Pancreas (tissue), 10 donors: ENCODE measurements around the gene EXTL1. TPM values are rescaled to one million over a fixed set of nuclear protein-coding genes. Genes with fewer than 3 reads are reported as not detected.
A peak's percentile ranks its signal among the peaks of the same experiment; 100 is the strongest.

Experiments
- ATAC-seq, 4 donors: fragments of 200-7000 bp; cut with Tn5 transposase; one replicate each; pipeline versions ENCODE4 v1.8.0 to v1.9.1; 2020; ENCODE audit warnings: mild to moderate bottlenecking in 4 of 4, moderate library complexity in 4 of 4
- DNase-seq, 6 donors: peaks; one replicate each; pipeline ENCODE4 v3.0.0-alpha.2; 2020
- FAIRE-seq: peaks from 2 replicates; lab custom pipeline; 2012; peaks lifted over from hg19 to GRCh38; lab: Jason Lieb, UNC
- H3K27ac ChIP-seq, 4 donors: fragments of 200-600 bp; sonication (generic); 1 replicate in 3 of 4; 2 replicates in 1 of 4; pipeline versions ENCODE4 v1.5.0 to v1.8.0; 2020
- H3K27me3 ChIP-seq, 4 donors: fragments of 200-600 bp; one replicate each; pipeline ENCODE4 v1.8.0; 2021
- H3K36me3 ChIP-seq, 3 donors: fragments of 200-600 bp; sonication (generic) in 1 of 3; one replicate each; pipeline versions ENCODE4 v1.5.0 to v1.8.0; 2020 to 2021
- H3K4me1 ChIP-seq, 3 donors: fragments of 200-600 bp; one replicate each; pipeline ENCODE4 v1.8.0; 2021
- H3K4me3 ChIP-seq, 4 donors: fragments of 200-600 bp; sonication (generic) in 2 of 4; one replicate each; pipeline versions ENCODE4 v1.5.0 to v1.8.0; 2020 to 2021
- H3K9me3 ChIP-seq, 4 donors: fragments of 200-600 bp; one replicate each; pipeline ENCODE4 v1.8.0; 2021
- WGBS, 2 donors: extraction: QIAGEN DNeasy Blood & Tissue Kit; methylation state at CpG; one replicate each; pipeline ENCODE4 v1.1.7; 2013; 5-methylcytosine and 5-hydroxymethylcytosine counted together
- intact Hi-C, 3 donors: fragments of 100-400 bp; cut with DNase I; formaldehyde crosslinking; loops; one replicate each; pipeline versions ENCODE4 v1.11.1 to v1.14.2; 2022
- polyA plus RNA-seq, 2 donors: library from polyadenylated mRNA; stranded (reverse); fragments of 200-250 nt; gene quantifications; one replicate each; pipeline ENCODE4 v1.2.3, GENCODE V29; 2013
- total RNA-seq, 6 donors: library from RNA; stranded (reverse); fragmentation: NEBNext Ultra II Directional in 4 of 6; extraction: Animal tissue kit (Norgen Biotek cat#: 25700) in 4 of 6; gene quantifications; one replicate each; pipeline versions ENCODE4 v1.2.1 to v1.2.4, GENCODE V29; 2021 to 2023
- TF ChIP-seq, protein P1 (sequence below), 4 donors: fragments of 200-600 bp; sonication (generic) in 3 of 4; IDR thresholded peaks; one replicate each; pipeline versions ENCODE4 v1.5.0 to v1.8.0; 2021; ENCODE audit warnings: antibody characterized with exemption in 4 of 4
- donor health status: healthy with polysubstance abuse.
- donor health status: DM: no; HTN: no; CAD: no; lungs with moderate emphysema.
- donor health status: DM: no; HTN: no; CAD: no.
- donor health status: control.
- donor health status: control.
- donor health status: Bipolar disorder and iron deficiency.
- donor health status: DM: yes; HTN: yes; CAD: no.
- donor health status: DM: no; HTN: no; CAD: no.
- donor health status: DM: no; HTN: no; CAD: no.
- donor health status: DM: yes; HTN: yes; CAD: no.

The EXTL1 gene
- total and polyA plus RNA-seq, 8 donors, result 0.04 to 0.34 (median 0.18) TPM

DNA sequence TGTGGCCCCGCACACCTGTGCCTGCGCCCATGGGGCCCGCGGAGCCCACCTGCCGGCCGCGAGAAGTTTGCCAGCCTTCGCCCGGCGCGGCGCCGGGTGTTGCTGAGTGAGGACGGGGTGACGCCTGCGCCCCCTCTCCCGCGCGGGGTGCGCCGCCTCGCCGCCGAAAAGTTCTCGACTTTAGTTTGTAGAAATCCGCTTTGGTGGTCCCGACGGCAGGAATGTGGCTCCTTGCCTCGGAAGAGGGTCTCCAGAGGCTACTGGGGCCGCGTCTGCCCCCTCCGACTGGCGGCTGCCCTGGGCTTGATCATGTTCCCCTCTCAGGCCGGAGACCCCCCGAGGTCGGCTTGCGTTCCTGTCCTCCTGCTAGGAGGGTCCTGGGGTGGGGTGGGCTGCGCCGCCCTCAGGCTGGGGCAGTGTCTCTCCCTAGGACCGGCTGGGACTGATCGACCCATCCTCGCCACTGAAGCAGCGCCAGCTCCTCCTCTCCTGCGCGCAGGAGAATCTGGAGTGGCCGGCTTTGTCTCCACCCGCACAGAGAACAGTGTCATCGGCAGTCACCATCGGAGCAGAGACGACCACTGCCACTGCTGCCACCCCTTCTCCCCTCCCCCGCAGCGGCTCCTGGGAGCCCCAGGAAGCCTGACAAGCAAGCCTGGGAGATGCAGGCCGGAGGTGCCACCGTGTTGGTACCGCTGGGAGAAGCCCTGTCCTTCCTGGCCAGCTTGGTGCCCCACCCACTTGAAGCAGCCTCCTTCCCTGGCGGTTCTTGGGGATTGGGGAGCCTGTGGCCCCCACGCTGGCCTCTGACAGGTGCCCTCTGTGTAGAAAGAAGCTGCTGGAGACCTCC is 24.9 kb downstream of the EXTL1 start:
- intact Hi-C loops, result no loop called here
- no peak for FAIRE-seq
- peak in 3 of 6 donors; percentile 63 to 81 (median 72) for DNase-seq
- Histone ChIP-seq H3K27me3 (no peaks in the 10 kb centered on the region), H3K36me3 (no peaks in the 10 kb centered on the region), H3K4me1 (peaks cover 8 to 17% (median 8%) of the 10 kb centered on the region in 3 donors), H3K4me3 (peak overlapping the region; percentile 47 to 68 (median 57)), H3K9me3 (no peaks in the 10 kb centered on the region), H3K27ac (peak overlapping the region; percentile 70 to 86 (median 78))
- peak; percentile 10 to 35 (median 21) for ATAC-seq
- WGBS, 2 donors, result 4 to 5% methylated on average over 55 to 57 of the region's 57 CpGs
- TF ChIP-seq, protein P1, sequence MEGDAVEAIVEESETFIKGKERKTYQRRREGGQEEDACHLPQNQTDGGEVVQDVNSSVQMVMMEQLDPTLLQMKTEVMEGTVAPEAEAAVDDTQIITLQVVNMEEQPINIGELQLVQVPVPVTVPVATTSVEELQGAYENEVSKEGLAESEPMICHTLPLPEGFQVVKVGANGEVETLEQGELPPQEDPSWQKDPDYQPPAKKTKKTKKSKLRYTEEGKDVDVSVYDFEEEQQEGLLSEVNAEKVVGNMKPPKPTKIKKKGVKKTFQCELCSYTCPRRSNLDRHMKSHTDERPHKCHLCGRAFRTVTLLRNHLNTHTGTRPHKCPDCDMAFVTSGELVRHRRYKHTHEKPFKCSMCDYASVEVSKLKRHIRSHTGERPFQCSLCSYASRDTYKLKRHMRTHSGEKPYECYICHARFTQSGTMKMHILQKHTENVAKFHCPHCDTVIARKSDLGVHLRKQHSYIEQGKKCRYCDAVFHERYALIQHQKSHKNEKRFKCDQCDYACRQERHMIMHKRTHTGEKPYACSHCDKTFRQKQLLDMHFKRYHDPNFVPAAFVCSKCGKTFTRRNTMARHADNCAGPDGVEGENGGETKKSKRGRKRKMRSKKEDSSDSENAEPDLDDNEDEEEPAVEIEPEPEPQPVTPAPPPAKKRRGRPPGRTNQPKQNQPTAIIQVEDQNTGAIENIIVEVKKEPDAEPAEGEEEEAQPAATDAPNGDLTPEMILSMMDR (IDR thresholded peaks at IDR 0.05), result no peak

DNA sequence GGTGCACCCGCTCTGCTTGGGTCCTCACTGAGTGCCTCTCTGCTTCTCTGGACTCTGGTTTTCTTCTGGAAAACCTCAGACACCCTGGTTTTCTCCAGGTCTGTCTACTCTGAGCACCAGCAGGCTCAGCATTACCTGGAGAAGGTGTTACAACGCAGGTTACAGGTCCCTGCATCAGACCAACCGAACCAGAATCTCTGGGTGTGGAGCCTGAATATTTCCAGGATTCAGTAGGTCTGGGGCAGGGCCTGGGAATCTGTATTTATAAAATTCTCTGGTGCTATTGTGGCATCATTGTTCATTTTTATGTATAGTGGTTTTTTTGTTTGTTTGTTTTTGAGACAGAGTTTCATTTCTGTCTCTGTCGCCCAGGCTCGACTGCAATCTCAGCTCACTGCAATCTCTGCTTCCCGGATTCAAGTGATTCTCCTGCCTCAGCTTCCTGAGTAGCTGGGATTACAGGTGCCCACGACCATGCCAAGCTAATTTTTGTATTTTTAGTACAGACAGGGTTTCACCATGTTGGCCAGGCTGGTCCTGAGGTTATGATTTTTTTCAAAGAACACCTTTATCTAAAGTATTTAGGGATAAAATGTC is 25.8 kb downstream of the EXTL1 start:
- FAIRE-seq (no peak), ATAC-seq (no peak), DNase-seq (no peak)
- Histone ChIP-seq H3K4me1 (peaks cover 8 to 17% (median 8%) of the 10 kb centered on the region in 3 donors), H3K4me3 (peak overlapping the region in 1 of 4 donors; percentile 59), H3K9me3 (no peaks in the 10 kb centered on the region), H3K36me3 (no peaks in the 10 kb centered on the region), H3K27me3 (no peaks in the 10 kb centered on the region), H3K27ac (no peak overlapping the region)
- intact Hi-C loops, result no loop called here
- TF ChIP-seq, protein P1 (IDR thresholded peaks at IDR 0.05), result no peak
- WGBS, 2 donors, result 83 to 89% methylated on average over 7 of the region's 7 CpGs

DNA sequence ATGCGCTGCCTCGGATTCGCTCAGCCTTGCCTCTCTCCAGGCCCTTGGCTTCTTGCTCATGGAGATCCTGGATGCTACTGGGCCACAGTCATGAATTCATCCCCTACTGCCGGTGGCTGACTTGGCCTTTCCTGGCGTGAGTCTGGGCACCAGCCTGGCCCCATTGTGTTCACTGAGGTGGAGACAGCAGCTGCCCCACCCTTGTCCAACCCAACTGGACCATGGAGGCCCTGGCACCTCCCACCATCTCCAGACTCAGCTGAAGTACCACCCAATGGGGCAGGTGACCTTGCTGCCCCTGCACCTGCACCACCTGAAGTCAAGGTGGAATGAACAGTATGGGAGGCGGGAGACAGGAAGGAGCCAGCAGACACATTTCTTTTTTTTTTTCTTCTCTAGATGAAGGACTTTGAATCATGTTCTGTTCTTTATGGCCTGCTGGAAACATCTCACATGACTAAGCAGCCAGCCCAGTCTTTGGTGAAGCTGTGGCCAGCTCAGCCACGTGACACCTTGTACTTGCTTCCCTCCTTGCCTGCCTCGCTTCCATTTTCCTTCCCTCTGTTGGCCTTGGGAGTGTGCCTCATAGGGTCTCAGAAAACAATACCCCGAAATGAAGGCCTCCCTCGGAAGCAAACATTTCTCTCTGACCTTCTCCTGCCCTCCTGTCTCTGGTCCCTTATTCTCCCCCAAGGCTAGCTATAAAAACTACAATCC is 28.1 kb downstream of the EXTL1 start:
- no peak overlapping the region for H3K27ac ChIP-seq
- no peak for ATAC-seq
- no peak for DNase-seq
- H3K4me1 ChIP-seq, result peaks cover 0 to 9% (median 0%) of the 10 kb centered on the region in 3 donors
- H3K4me3 ChIP-seq, result no peak overlapping the region
- FAIRE-seq, result no peak
- WGBS, 2 donors, result 72 to 73% methylated on average over 10 of the region's 10 CpGs
- H3K36me3 ChIP-seq, result no peaks in the 10 kb centered on the region
- no peaks in the 10 kb centered on the region for H3K27me3 ChIP-seq
- TF ChIP-seq, protein P1 (IDR thresholded peaks at IDR 0.05), result no peak
- intact Hi-C loops, result no loop called here
- no peaks in the 10 kb centered on the region for H3K9me3 ChIP-seq

DNA sequence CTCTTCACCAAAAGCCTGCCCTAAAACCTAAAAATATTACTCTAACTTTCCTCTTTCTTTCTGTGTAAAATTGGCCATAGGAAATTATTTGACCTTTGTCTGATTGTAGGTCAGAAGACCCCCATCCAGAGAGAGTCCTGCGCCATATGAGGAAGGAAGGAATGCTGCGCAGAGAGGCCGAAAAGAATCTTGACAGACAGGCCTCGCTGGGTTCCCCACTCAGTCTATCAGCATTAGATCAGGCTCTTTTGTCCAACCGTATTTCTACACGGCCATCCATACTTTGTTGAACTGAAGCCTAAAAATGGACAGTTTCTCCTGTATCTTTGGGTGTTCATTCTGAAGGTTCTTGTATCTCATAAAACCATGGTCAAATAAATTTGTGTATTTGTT is 28.7 kb downstream of the EXTL1 start:
- Histone ChIP-seq H3K36me3 (no peaks in the 10 kb centered on the region), H3K4me1 (peaks cover 0 to 9% (median 0%) of the 10 kb centered on the region in 3 donors), H3K4me3 (no peak overlapping the region), H3K9me3 (no peaks in the 10 kb centered on the region), H3K27ac (no peak overlapping the region), H3K27me3 (no peaks in the 10 kb centered on the region)
- TF ChIP-seq, protein P1 (IDR thresholded peaks at IDR 0.05), result no peak
- WGBS, 2 donors, result 92 to 95% methylated on average over 6 of the region's 6 CpGs
- FAIRE-seq (no peak), DNase-seq (no peak), ATAC-seq (no peak)
- intact Hi-C loops, result no loop called here
